ENCODE data around the gene GPATCH2L.

GPATCH2L gene

DNA sequence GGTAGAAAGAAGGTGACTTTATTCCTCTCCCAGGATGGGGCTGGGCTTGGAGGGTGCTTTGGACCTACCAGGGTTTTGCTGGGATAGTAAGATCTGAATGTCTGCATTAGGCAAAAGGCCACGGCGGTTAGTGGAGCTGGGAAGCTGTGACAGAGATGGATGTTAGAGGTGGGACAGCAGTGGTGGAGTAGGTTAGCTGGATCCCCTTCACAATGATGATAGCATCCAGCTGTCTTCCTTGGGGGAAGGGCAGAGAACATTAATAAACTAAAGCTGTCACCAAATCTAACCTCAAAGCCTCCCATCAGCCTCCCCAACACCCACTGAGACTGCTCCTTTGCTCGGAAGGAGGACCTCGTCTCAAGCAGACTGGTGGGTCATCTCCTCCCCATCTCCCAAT lies 104.8 kb downstream of the GPATCH2L start:
- no peak for DNase-seq (ENCODE audit: low read depth in 2 of 2)

DNA sequence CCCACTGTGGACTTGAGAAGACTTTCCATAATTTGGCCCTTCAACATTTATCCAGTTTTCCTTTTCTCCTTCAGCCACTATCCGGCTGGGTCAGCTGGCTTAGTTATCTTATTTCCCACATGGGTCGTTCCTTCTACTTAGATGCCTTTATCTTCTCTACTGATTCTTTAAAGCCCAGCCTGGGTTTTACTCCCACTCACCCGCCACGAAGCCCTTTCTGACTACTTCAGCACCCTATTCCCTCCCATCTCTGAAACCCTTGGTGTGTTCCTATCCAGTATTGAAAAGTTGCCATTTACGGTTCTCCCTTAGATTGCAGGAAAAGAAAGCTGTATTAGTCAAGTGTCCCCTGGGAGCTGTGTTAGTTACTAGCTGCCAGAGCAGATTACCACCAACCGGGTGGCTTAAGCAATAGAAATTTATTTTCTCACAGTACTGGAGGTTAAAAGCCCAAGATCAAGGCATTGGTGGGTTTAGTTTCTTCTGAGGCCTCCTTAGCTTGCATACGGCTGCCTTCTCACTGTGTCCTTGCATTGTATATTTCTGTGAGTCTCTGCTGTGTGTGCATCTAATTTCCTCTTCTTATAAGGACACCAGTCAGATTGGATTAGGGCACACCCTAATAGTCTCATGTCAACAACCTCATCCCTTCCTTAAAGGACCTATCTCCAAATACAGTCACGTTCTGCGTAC lies 105.5 kb downstream of the GPATCH2L start:
- no peak for DNase-seq (ENCODE audit: low read depth in 2 of 2)

GRCh38 chr14:76257842-76258397 lies 106.2 kb downstream of the GPATCH2L start:
- no peak for DNase-seq (ENCODE audit: low read depth in 2 of 2)

GRCh38 chr14:76259029-76259735 lies 107.5 kb downstream of the GPATCH2L start:
- no peak for DNase-seq (ENCODE audit: low read depth in 2 of 2)

DNA sequence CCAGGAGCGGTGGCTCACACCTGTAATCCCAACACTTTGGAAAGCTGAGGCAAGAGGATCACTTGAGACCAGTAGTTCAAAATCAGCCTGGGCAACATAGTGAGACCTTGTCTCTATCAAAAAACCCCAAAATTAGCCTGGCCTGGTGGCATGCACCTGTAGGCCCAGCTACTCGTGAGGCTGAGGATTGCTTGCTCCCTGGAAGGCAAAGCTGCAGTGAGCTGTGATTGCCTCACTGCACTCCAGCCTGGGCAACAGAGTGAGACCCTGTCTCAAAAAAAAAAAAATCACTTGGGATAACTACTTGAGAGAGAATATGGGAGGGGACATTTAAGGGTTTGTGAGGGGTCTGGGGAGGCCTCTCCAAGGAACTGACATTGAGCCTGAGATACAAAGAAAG lies 109.0 kb downstream of the GPATCH2L start:
- DNase-seq (ENCODE audit: low read depth in 2 of 2), result no peak

DNA sequence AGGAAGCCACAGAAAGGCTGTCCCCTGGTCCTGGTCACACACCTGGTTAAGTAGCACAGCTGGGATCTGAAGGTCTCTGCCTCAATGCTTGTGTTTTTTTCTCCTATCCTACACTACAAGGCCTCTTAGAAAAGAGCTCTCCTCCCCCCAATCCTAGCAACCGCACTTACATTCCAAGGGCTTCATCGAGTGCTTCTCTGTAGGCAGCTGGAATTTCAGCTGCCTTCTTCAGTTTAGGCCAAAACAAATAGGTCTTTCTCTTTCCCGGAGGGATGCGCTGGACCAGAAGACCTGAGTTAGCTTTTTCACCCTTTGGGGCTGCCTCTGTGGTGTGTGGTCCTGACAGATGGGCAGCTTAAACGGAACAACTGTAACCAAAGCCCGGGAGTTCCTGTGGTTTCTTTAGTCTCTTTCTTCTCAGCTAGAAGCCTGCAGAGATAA lies 109.7 kb downstream of the GPATCH2L start:
- DNase-seq (ENCODE audit: low read depth in 2 of 2), result no peak

GRCh38 chr14:76262641-76263040 lies 110.9 kb downstream of the GPATCH2L start:
- no peak for DNase-seq (ENCODE audit: low read depth in 2 of 2)

Data from stimulated activated CD4-positive, alpha-beta T cell treated with anti-CD3 and anti-CD28 coated beads, Interleukin-1b, Interleukin-23, amount 100 ng/mL, for 4 hours (primary cell).